H1 (cell line): ENCODE data around the gene ASAH2B. TPM values are rescaled to one million over a fixed set of nuclear protein-coding genes. Genes with fewer than 3 reads are reported as not detected.

Source experiments
- CTCF ChIA-PET: fragments of 300-600 bp; sonication (Branson Sonifier 250); formaldehyde crosslinking; loops from one replicate; lab custom pipeline; 2021; ENCODE audit not compliant: partially characterized antibody; lab: Charles Lee
- POLR2A ChIA-PET: fragments of 300-600 bp; sonication (Branson Sonifier 250); formaldehyde crosslinking; loops from one replicate; lab custom pipeline; 2021; ENCODE audit warnings: inconsistent platforms; ENCODE audit not compliant: partially characterized antibody; lab: Charles Lee
- DNase-seq, 2 experiments: peaks; one replicate each; pipeline versions ENCODE4 v3.0.0 to v3.0.0-alpha.2; 2010 to 2022; ENCODE audit warnings: low spot score in 2 of 2, low read depth in 1 of 2, mixed read lengths in 1 of 2
- FAIRE-seq: peaks from 2 replicates; lab custom pipeline; 2011; peaks lifted over from hg19 to GRCh38; lab: Jason Lieb, UNC
- H2AFZ ChIP-seq: 2 replicates; pipeline ENCODE4 v1.8.1; 2012; ENCODE audit warnings: low read length, inconsistent platforms
- H2AK5ac ChIP-seq: 2 replicates; pipeline ENCODE4 v1.6.1; 2013; ENCODE audit warnings: low read depth, low read length
- H2BK120ac ChIP-seq: replicated peaks from 2 replicates; pipeline ENCODE3; 2013; ENCODE audit warnings: low read depth, low read length, inconsistent platforms
- H2BK12ac ChIP-seq: 2 replicates; pipeline ENCODE4 v1.6.1; 2013; ENCODE audit warnings: low read depth, low read length
- H2BK15ac ChIP-seq: 2 replicates; pipeline ENCODE4 v1.6.1; 2013; ENCODE audit warnings: low read length
- H2BK20ac ChIP-seq: 2 replicates; pipeline ENCODE4 v1.6.1; 2013; ENCODE audit warnings: low read length
- H2BK5ac ChIP-seq: 2 replicates; pipeline ENCODE4 v1.6.1; 2013; ENCODE audit warnings: low read depth, low read length
- H3K14ac ChIP-seq: 2 replicates; pipeline ENCODE4 v1.6.1; 2013; ENCODE audit warnings: inconsistent platforms; ENCODE audit not compliant: insufficient read length
- H3K18ac ChIP-seq: 2 replicates; pipeline ENCODE4 v1.6.1; 2013; ENCODE audit warnings: low read length; ENCODE audit errors: extremely low read depth
- H3K23ac ChIP-seq: 2 replicates; pipeline ENCODE4 v1.6.1; 2013; ENCODE audit warnings: inconsistent platforms; ENCODE audit not compliant: insufficient read length
- H3K23me2 ChIP-seq: 2 replicates; pipeline ENCODE4 v1.6.1; 2013; ENCODE audit warnings: low read depth, low read length
- H3K27ac ChIP-seq: 2 replicates; pipeline ENCODE4 v1.6.1; 2011; ENCODE audit warnings: low read depth, low read length, inconsistent platforms
- H3K27me3 ChIP-seq, 4 experiments: replicated peaks in 1 of 4; 1 replicate in 1 of 4; 2 replicates in 3 of 4; pipeline versions ENCODE4 v1.6.1 to v1.8.1; 2011 to 2013; ENCODE audit warnings: low read length in 3 of 4, mild to moderate bottlenecking in 3 of 4, inconsistent platforms in 2 of 4, mixed read lengths in 2 of 4, moderate library complexity in 1 of 4; ENCODE audit not compliant: control insufficient read depth in 3 of 4, insufficient read depth in 3 of 4; ENCODE audit errors: extremely low read depth in 1 of 4
- H3K36me3 ChIP-seq, 4 experiments: 2 replicates each; pipeline versions ENCODE4 v1.6.1 to v1.8.1; 2011 to 2013; ENCODE audit warnings: mild to moderate bottlenecking in 4 of 4, low read length in 3 of 4, moderate library complexity in 2 of 4, control low read depth in 1 of 4, inconsistent platforms in 1 of 4; ENCODE audit not compliant: insufficient read depth in 4 of 4, control insufficient read depth in 2 of 4
- H3K4ac ChIP-seq: replicated peaks from 2 replicates; pipeline ENCODE3; 2013; ENCODE audit warnings: low read length, low read depth, mixed read lengths, inconsistent platforms; ENCODE audit not compliant: insufficient read length
- H3K4me1 ChIP-seq, 4 experiments: replicated peaks in 1 of 4; 1 replicate in 1 of 4; 2 replicates in 3 of 4; pipeline versions ENCODE4 v1.6.1 to v1.8.1; 2011 to 2013; ENCODE audit warnings: low read length in 3 of 4, inconsistent platforms in 2 of 4, mixed read lengths in 1 of 4; ENCODE audit not compliant: insufficient read depth in 4 of 4, control insufficient read depth in 3 of 4
- H3K4me2 ChIP-seq, 2 experiments: 2 replicates each; pipeline versions ENCODE4 v1.6.1 to v1.8.1; 2011 to 2013; ENCODE audit warnings: low read depth in 2 of 2, low read length in 2 of 2, control low read depth in 1 of 2, inconsistent platforms in 1 of 2, mild to moderate bottlenecking in 1 of 2; ENCODE audit not compliant: insufficient read depth in 1 of 2
- H3K4me3 ChIP-seq, 4 experiments: fragments of 200-600, 300-600 bp in 1 of 4; sonication (generic), shearing (Covaris generic), sonication (Bioruptor Twin) in 1 of 4; 2 replicates each; pipeline versions ENCODE4 v1.5.1 to v1.8.1; 2011 to 2016; ENCODE audit warnings: low read length in 4 of 4, low read depth in 3 of 4, control low read depth in 2 of 4, inconsistent platforms in 2 of 4, mild to moderate bottlenecking in 2 of 4, mixed read lengths in 1 of 4, moderate library complexity in 1 of 4; ENCODE audit not compliant: insufficient read depth in 2 of 4; ENCODE audit errors: extremely low read depth in 1 of 4
- H3K56ac ChIP-seq: replicated peaks from 2 replicates; pipeline ENCODE3; 2013; ENCODE audit warnings: low read depth, mild to moderate bottlenecking, mixed read lengths, low read length, inconsistent platforms; ENCODE audit not compliant: insufficient read length
- H3K79me1 ChIP-seq: 2 replicates; pipeline ENCODE4 v1.6.1; 2013; ENCODE audit warnings: low read depth, low read length, control low read depth
- H3K79me2 ChIP-seq, 2 experiments: 2 replicates each; pipeline versions ENCODE4 v1.6.1 to v1.8.1; 2012 to 2013; ENCODE audit warnings: low read length in 2 of 2, mild to moderate bottlenecking in 2 of 2, inconsistent platforms in 1 of 2; ENCODE audit not compliant: insufficient read depth in 2 of 2, control insufficient read depth in 1 of 2
- H3K9ac ChIP-seq, 4 experiments: replicated peaks in 1 of 4; 1 replicate in 1 of 4; 2 replicates in 3 of 4; pipeline versions ENCODE4 v1.6.1 to v1.8.1; 2011 to 2013; ENCODE audit warnings: low read depth in 3 of 4, low read length in 3 of 4, control low read depth in 2 of 4, mild to moderate bottlenecking in 2 of 4, moderate library complexity in 2 of 4, inconsistent platforms in 1 of 4; ENCODE audit errors: extremely low read depth in 1 of 4
- H3K9me3 ChIP-seq, 2 experiments: 2 replicates each; pipeline versions ENCODE4 v1.6.1 to v1.8.1; 2012 to 2013; ENCODE audit warnings: mild to moderate bottlenecking in 2 of 2, moderate library complexity in 2 of 2, control low read depth in 1 of 2, inconsistent platforms in 1 of 2, low read depth in 1 of 2, low read length in 1 of 2, mixed read lengths in 1 of 2; ENCODE audit not compliant: insufficient read depth in 2 of 2
- H4K20me1 ChIP-seq, 2 experiments: replicated peaks in 1 of 2; 2 replicates each; pipeline versions ENCODE3 to v1.8.1; 2011 to 2013; ENCODE audit warnings: inconsistent platforms in 2 of 2, low read length in 2 of 2, mild to moderate bottlenecking in 1 of 2; ENCODE audit not compliant: insufficient read depth in 2 of 2, control insufficient read depth in 1 of 2
- H4K5ac ChIP-seq: 2 replicates; pipeline ENCODE4 v1.6.1; 2013; ENCODE audit warnings: low read length, low read depth, mixed read lengths, inconsistent platforms; ENCODE audit not compliant: insufficient read length
- H4K8ac ChIP-seq: 2 replicates; pipeline ENCODE4 v1.8.0; 2013; ENCODE audit warnings: mild to moderate bottlenecking, moderate library complexity, low read length, inconsistent platforms; ENCODE audit not compliant: insufficient read depth; ENCODE audit errors: extremely low read depth
- H4K91ac ChIP-seq: replicated peaks from 2 replicates; pipeline ENCODE3; 2013; ENCODE audit warnings: low read length, mixed read lengths, inconsistent platforms; ENCODE audit not compliant: insufficient read length
- BCL11A ChIP-seq, 2 experiments: IDR thresholded peaks; one replicate each; pipeline ENCODE4 v1.6.1; 2011; ENCODE audit warnings: low read depth in 2 of 2, low read length in 2 of 2, mild to moderate bottlenecking in 2 of 2
- WGBS, 2 experiments: shearing (Covaris generic) in 1 of 2; methylation state at CpG; one replicate each; pipeline versions ENCODE4 v1.1.6 to v1.1.7; 2013 to 2015; ENCODE audit warnings: low lambda C conversion rate in 2 of 2, mixed read lengths in 2 of 2, inconsistent platforms in 1 of 2, low coverage in 1 of 2, missing lambda C conversion rate in 1 of 2; ENCODE audit not compliant: insufficient replicate concordance in 2 of 2, insufficient coverage in 1 of 2, insufficient read length in 1 of 2; ENCODE audit errors: extremely low coverage in 1 of 2, missing lambda C conversion rate in 1 of 2; 5-methylcytosine and 5-hydroxymethylcytosine counted together
- polyA plus RNA-seq, 7 experiments: library from polyadenylated mRNA; depleted of rRNA in 3 of 7; stranded (reverse) in 5 of 7; unstranded in 2 of 7; fragments of >200 nt in 5 of 7; fragments of 200-250 nt in 2 of 7; gene quantifications; 1 replicate in 5 of 7; 2 replicates in 1 of 7; 4 replicates in 1 of 7; pipeline versions ENCODE4 v1.2.1 to v1.2.3, GENCODE V29; 2011 to 2013; ENCODE audit warnings: missing spikeins in 2 of 7, mixed read lengths in 2 of 7
- total RNA-seq: library from RNA; stranded (reverse); fragmentation: NEBNext Ultra II Directional; extraction: Animal tissue kit (Norgen Biotek cat#: 25700); gene quantifications from 2 replicates; pipeline ENCODE4 v1.2.1, GENCODE V29; 2021

ASAH2B gene
- total and polyA plus RNA-seq, 2 of the 8 experiments (the other 6 are each of a cell fraction or from before 2014, with no cell fraction given): 3.6 to 4.7 TPM

DNA sequence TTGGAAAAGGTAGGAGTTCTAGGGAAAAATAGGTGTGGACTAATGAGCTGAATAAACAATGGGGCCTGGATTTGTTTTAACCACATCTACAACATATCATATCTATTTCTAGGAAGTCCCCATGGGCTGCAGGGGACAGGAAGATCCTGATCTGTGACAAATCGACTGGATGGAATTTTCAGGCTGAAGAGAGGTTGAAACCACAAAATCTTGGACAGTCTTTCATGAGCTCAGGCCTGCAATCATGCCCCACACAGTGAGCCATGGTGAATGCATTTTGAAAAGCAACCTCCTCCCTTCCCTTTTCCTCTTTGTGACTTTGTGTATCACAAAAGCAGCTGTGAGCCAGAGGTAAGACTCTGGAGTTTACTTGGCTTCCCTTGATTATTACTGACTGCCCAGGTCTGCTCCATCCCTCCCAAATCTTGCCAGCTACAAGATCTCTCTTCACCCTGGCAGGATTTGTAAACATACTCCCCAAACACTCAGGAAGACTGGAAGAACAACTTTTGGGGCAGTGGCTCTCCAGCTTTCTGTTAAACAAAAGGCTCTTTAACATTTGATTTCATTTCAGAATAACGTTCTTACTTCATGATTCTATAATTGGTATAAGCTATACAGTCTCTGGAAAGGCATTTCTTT, 66.4 kb downstream of the ASAH2B start:
- H4K91ac ChIP-seq: no peak overlapping the region
- no peaks in the 10 kb centered on the region for H3K9me3 ChIP-seq
- no peak overlapping the region for H2BK15ac ChIP-seq
- POLR2A ChIA-PET: interaction anchor here (0.7 kb wide), 2 partner anchors 48 to 75 kb away, joined by 3 to 4 read pairs; no protein-coding TSS in a partner anchor
- no peak for TF ChIP-seq BCL11A (IDR thresholded peaks at IDR 0.05; ENCODE audit: low read depth in 2 of 2, low read length in 2 of 2)
- no peaks in the 10 kb centered on the region for H3K79me1 ChIP-seq
- H3K14ac ChIP-seq: no peak overlapping the region
- H3K27me3 ChIP-seq: no peaks in the 10 kb centered on the region
- no peak overlapping the region for H2BK12ac ChIP-seq
- H2BK5ac ChIP-seq: no peak overlapping the region
- H3K56ac ChIP-seq: no peak overlapping the region
- no peaks in the 10 kb centered on the region for H3K36me3 ChIP-seq
- no peak overlapping the region for H2BK20ac ChIP-seq
- peaks cover 0 to 7% (median 4%) of the 10 kb centered on the region in 4 experiments; a peak in 3 of 7 replicates for H3K4me1 ChIP-seq
- peak overlapping the region; percentile 9; the same call in 1 of the 2 replicates for H3K18ac ChIP-seq
- CTCF ChIA-PET: interaction anchor here (1.2 to 3.1 kb wide), 3 partner anchors 9 to 18 kb away, joined by 3 to 14 read pairs (median 5); no protein-coding TSS in a partner anchor
- H2AK5ac ChIP-seq: no peak overlapping the region
- no peak overlapping the region for H3K27ac ChIP-seq
- DNase-seq: no peak
- WGBS, 2 experiments: 52% methylated on average over 2 of the region's 2 CpGs; no CpG with 5 or more reads in 1 of the 2 experiments
- H4K5ac ChIP-seq: no peak overlapping the region
- peak overlapping the region; percentile 86; the same call in 1 of the 2 replicates for H2AFZ ChIP-seq
- H3K79me2 ChIP-seq: no peaks in the 10 kb centered on the region
- peak overlapping the region in 1 of 2 experiments; percentile 22; a peak in 1 of 4 replicates for H3K4me2 ChIP-seq
- H3K23me2 ChIP-seq: no peaks in the 10 kb centered on the region
- no peak overlapping the region for H2BK120ac ChIP-seq
- H4K8ac ChIP-seq: no peak overlapping the region
- no peak overlapping the region for H3K4me3 ChIP-seq
- H3K9ac ChIP-seq: peak overlapping the region in 1 of 4 experiments; percentile 6; a peak in 1 of 7 replicates
- no peak overlapping the region for H3K23ac ChIP-seq
- H4K20me1 ChIP-seq: no peaks in the 10 kb centered on the region
- H3K4ac ChIP-seq: no peak overlapping the region
- peak; percentile 24 for FAIRE-seq
